Activated CD4-positive, alpha-beta T cell treated with anti-CD3 and anti-CD28 coated beads for 4 hours (primary cell): Measurements from ENCODE around the gene TSPAN7.

ENCODE experiments used
- DNase-seq, 2 donors: peaks; one replicate each; pipeline ENCODE4 v3.0.0-alpha.2; 2020

Gene TSPAN7

GRCh38 chrX:38699121-38699520 is 137.8 kb downstream of the TSPAN7 start:
- DNase-seq, result no peak

- DNase-seq, result no peak
These were observed 138.4 kb downstream of the TSPAN7 start for GRCh38 chrX:38699696-38700095.

GRCh38 chrX:38701073-38701472 is 139.7 kb downstream of the TSPAN7 start:
- DNase-seq, result no peak

GRCh38 chrX:38704146-38704882 is 143.0 kb downstream of the TSPAN7 start:
- DNase-seq, result no peak

- DNase-seq, result no peak
These were observed 156.5 kb downstream of the TSPAN7 start for GRCh38 chrX:38717871-38718270.

GRCh38 chrX:38718311-38718710 is 157.0 kb downstream of the TSPAN7 start:
- no peak for DNase-seq

GRCh38 chrX:38726612-38727011 is 165.3 kb downstream of the TSPAN7 start:
- DNase-seq, result no peak

GRCh38 chrX:38727668-38728067 is 166.3 kb downstream of the TSPAN7 start:
- DNase-seq, result no peak

- DNase-seq, result no peak
These were observed 171.5 kb downstream of the TSPAN7 start for GRCh38 chrX:38732866-38733265.
